GM12875 (cell line): ENCODE measurements around the gene KIAA1210.

Experiments
- H3K4me3 ChIP-seq: one replicate; pipeline ENCODE4 v1.5.1; 2011; ENCODE audit warnings: low read depth, low read length, control low read depth
- CTCF ChIP-seq: IDR thresholded peaks from 2 replicates; pipeline ENCODE4 v1.5.1; 2011; ENCODE audit warnings: low read depth, mild to moderate bottlenecking, control low read depth, inconsistent platforms, low read length, moderate library complexity, borderline replicate concordance; ENCODE audit not compliant: insufficient read depth

The KIAA1210 gene

GRCh38 chrX:119130911-119131310 is 3.3 kb upstream of the KIAA1210 start:
- no peak for TF ChIP-seq CTCF
- no peak overlapping the region for H3K4me3 ChIP-seq

GRCh38 chrX:119121341-119121740 is 6.3 kb downstream of the KIAA1210 start:
- H3K4me3 ChIP-seq: no peak overlapping the region
- TF ChIP-seq CTCF: no peak

- peak; percentile 90 for TF ChIP-seq CTCF
- no peak overlapping the region for H3K4me3 ChIP-seq
Measured at GRCh38 chrX:119118780-119119395, 8.7 kb downstream of the KIAA1210 start.

- TF ChIP-seq CTCF: no peak
- no peak overlapping the region for H3K4me3 ChIP-seq
Measured at GRCh38 chrX:119107206-119107605, 20.4 kb downstream of the KIAA1210 start.

GRCh38 chrX:119105826-119106225 is 21.8 kb downstream of the KIAA1210 start:
- TF ChIP-seq CTCF: no peak
- no peak overlapping the region for H3K4me3 ChIP-seq

GRCh38 chrX:119101168-119101567 is 26.4 kb downstream of the KIAA1210 start:
- no peak for TF ChIP-seq CTCF
- H3K4me3 ChIP-seq: no peak overlapping the region

GRCh38 chrX:119095936-119096335 is 31.7 kb downstream of the KIAA1210 start:
- TF ChIP-seq CTCF: no peak
- H3K4me3 ChIP-seq: no peak overlapping the region
